CD4-positive, alpha-beta T cell treated with Interleukin-4 for 4 hours (primary cell): ENCODE data around the gene STIM2.
A peak's percentile ranks its signal among the peaks of the same experiment; 100 is the strongest.

ENCODE experiments used
- DNase-seq: peaks from one replicate; pipeline ENCODE4 v3.0.0-alpha.2; 2020

Gene STIM2

DNA sequence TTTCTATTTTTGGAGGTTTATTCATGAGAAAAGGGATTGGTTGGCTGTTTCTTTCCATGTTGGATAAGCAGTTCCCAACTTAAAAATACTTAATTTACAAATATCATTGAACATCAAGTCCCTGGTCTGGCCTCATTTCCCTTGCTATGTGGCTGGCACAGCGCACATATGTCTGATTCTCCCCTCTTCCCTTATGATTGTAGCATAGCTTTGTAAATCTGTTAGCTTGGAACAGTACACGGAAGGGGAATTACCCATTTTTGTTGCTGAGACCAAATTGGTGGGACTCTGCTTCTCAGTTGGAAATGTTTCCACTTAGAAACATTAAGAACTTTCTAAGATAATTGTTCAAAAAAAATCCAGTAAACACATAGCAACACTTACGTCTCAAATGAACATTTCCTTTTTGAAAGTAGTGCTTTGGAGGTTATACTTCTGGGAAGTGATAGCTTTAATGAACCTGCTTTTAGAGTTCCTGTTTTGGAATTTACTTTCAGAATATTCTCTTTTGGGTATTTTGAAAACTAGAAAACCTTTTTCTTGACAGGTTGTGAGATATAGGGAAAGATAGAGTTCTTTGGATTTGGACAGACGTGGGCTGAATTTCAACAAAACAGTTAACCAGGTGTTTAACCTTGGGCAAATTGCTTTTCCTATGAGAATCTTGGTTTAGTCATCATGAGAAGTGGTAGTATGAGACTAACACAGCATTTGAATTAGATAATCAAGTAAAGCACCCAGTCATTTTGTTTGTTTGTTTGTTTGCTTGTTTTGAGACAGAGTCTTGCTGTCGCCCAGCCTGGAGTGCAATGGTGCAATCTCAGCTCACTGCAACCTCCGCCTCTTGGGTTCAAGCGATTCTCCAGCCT is 47.3 kb downstream of the STIM2 start:
- no peak for DNase-seq

DNA sequence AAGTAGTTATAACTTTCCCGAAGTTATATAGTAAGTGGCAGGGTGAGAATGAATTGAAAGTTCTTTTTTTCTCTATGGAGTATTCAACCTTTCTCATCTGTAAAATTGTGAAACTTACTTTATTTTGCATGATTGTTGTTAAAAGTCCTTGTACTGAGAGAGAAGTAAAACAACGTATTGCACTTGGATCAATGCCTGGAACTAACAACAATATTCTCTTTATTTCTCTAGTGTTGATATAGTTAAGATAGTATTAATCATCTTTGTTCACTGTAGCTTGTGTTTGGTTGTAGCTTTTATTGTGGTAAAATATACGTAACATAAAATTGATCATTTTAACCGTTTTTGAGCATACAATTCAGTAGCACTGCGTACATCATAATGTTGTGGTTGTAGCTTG is 48.7 kb downstream of the STIM2 start:
- no peak for DNase-seq

DNA sequence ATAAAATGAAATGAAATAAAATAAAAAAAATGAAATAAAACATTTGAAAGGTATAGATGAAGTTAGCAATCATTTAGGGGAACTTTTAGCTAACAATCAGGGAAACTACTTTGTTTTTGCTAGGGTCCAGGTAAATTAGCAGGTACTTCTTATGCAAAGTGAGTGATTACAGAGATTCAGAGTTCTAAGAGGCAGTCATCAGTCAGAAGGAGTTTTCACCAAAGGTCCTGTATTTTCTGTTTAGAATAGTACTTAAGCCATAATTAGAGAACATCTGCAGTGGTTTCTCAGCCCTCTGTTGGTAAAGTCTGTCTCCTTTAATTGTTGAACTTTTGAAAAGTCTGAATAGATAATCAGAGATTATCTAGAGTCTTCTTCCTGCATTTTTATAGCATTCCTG is 50.6 kb downstream of the STIM2 start:
- no peak for DNase-seq

DNA sequence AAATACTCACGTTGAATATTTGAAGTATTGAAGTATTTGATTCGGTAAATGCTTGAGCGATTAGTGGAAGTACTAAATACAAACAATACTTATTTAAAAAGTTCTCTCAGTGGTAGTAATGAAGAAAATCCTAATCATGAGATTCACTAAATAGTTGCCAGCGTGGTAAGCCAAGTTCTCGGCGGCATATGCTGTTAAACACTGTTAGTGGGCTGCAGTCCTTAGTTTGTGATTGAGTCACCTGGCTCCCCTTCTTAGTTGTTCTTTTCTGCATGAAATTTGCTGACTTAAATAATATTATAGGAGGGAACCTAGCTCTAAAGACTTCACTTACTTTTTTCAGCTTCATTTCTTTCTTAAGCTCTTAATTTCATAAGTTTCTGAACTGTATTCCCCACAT is 51.4 kb downstream of the STIM2 start:
- DNase-seq = no peak

DNA sequence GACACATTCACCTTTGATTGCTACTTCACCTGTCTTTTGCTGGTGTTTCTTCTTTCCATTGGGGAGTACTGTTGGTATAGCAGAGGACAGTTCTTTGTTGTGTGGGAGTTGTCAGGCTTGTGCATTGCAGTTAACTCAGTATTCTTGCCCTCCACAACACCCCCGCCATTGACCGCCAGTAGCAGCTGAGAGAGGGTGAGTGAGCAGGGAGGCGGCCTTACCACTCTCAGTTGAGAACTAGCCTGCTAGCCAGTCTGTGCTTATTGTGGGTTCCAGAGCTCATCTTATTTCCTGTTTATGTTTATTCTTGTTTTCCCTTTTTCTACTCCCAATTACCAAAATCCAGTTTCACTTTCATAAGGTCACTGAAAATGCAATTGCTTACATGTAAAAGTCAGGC is 52.2 kb downstream of the STIM2 start:
- DNase-seq = peak; percentile 22

DNA sequence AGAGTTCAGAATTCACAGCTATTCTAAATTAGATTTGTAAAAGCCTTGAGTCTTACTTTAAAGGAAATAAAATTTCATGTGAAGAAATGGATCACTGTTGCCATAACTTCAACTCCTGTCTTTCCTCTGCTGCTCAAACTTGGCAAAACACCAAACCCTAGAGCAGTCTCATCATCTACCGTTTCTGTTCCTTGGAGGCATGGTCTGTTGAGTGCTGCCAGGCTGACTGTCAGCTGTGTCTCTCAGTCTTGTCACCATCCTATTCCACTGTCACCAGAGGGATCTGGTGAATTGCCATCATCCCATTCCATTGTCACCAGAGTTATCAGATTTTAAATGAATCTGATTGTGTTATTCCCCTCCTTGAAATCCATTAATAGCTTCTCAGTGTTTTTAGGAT is 55.6 kb downstream of the STIM2 start:
- no peak for DNase-seq

DNA sequence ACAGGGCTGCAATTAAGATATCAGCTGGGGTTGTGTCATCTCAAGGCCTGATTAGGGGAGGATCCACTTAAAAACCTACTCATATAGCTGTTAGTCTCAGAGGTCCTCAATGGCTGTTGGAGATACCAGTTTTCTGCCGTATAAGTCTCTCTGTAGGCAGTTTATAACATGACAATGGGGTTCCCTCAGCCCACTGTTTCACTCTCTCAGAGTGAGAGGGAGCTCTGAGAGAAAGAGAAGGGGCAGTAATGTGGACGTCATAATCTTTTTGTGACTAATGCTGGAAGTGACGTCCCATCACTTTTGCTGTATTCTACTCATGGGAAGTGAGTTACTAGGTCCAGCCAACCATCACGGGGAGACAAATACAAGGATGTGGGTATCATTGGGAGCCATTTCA is 70.3 kb downstream of the STIM2 start:
- DNase-seq = no peak

DNA sequence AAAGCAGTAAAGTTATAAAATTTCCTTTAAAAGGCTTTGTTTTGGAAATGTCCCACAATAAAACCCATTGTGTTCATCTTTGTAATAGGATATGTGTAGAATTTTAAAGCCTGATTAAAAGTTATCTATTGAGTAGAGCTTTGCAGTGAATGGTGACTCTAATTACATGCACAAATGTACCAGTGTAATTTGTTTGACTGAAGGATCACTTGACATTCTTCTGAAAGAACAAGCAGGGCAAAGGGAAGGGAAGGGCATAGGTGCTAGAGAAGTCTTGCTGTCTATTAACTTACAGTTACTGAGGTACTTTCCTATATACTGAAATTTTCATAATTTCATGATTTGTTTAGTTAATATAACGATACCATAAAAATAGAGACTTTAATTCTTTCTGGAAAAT is 70.8 kb downstream of the STIM2 start:
- DNase-seq = no peak

DNA sequence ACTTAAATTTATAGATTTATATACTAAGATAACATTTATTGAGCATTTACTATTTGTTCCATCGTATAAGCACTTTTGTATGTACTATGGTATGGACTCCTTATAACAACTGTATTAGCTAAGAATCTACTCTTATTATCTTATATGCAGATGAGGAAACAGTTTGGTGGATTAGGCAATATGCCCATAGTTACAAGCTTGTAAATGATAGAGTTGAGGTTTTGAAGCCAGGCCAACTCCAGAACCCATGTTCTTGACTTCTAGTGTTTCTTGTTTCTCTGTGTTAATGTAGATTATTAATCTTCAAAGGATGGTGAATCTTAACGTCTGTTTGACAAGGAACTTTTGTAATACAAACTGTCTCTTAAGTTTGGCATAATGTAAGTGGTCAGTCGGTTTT is 71.3 kb downstream of the STIM2 start:
- no peak for DNase-seq

DNA sequence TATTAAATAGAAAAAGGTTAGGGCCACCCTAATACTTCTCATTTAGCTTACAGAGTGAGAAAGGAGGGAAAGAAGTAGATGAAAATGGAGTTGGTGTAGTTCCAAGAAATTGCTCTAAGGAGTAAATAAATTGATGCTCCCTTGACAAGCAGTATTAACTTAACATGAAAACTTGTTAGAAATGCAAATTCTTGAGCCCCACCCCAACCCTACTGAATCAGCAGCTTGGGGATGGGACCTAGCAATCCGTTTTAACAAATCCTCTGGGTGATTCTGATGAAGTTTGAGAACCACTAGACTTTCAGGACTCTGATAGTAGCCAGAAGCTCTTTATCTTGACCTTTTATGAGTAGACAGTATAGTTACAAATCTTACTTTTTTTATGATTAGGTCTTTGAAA is 74.8 kb downstream of the STIM2 start:
- DNase-seq = no peak

DNA sequence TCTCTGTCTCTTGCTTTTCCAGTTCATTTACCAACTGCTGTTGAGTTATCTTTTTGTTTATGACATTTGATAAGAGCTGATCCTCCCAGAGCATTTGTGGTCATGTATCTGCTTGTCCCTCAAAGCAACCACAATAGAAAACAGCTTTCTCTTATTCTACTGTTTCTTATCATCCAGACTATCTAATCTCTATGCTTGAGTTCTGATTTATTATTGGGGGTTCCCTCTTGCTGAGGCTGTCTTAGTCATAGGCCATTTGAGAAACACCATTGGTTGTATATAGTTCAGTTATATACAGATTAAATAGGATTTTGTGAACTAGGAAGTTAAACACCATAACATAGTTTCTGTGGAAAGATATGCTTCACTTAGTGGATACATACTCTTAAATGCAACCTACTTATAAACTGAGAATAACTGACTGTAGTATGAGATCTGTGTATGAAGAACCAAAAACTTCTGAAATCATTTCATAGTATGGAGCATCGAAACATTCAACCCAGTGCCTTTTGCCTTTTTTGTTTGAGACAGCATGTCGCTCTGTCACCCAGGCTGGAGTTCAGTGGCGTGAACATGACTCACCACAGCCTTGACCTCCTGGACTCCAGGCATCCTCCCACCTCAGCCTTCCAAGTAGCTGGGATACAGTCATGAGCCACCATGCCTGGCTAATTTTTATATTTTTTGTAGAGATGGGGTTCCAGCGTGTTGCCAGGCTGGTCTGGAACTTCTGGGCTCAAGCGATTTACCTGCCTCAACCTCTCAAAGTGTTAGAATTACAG is 75.8 kb downstream of the STIM2 start:
- DNase-seq = peak; percentile 72

DNA sequence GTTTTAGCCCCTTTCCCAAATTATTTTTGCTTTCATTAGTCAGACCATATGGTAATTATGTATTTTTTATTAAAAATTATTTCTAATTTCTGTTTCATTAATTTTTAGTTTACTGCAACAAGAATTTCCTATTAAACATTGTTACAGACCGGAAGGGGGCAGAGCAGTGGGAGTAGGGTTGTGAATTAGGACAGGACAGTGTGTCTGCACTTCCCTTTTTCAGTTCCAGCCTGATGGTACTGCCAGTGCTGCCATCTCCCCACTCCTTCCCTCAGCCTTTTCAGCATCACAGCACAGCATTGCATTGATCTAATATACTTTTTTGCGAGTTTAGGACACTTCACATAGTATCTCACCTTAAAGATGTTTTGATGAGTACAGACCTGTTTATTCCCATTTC is 76.5 kb downstream of the STIM2 start:
- no peak for DNase-seq

DNA sequence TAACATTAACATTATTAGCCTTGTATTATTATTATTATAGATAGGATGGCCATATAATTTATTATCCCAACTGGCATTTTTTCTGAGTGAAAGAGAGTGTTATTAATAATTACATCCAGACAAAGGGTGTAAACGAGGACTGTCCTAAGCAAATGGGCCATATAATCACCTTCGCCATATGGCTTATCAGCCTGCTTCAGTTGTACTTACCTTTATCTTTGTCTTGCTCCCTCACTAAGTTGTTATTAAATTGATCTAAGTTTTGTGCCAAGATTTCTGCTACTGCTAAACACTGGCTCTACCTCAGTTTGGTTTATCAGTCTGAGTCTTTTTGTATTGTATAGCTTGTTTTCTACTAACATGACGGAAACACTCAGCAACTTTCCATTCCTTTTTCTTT is 76.9 kb downstream of the STIM2 start:
- no peak for DNase-seq

DNA sequence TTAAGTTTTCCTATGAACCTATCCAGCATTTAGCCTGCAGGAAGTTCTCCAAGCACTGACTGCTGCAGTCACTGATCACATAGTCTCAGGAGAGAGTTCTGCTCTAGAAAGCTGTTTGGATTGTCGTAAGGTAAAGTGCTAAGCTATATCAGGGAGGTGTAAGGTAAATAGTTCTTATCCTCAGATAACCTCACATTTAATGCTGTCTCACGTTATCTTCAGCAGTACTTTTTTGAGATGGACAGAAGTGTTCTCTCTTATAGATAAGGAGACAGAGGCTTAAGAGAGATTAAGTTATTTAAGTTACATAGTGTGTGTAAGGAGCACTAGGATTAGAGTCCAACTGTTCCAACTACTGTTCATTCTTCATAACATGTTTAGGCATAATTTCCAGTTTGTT is 77.9 kb downstream of the STIM2 start:
- no peak for DNase-seq

DNA sequence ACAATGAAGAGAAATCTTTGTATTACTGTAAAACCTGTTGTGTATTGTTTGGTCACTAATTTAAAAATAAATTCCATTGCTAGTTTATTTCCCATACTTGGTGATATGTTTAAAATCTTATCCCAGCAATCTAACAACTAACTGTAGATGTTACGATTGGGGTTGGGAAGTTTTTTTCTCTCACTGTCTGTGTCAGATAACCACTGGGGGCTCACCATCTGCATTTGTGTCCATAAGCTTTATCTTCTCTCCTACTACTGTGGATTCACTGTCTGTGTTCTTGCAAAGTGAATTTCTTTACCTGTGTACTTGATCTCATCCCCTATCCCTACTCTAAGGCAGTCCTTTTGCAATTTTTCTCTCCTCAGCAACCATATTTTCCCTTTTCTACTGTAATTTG is 81.3 kb downstream of the STIM2 start:
- DNase-seq = no peak

DNA sequence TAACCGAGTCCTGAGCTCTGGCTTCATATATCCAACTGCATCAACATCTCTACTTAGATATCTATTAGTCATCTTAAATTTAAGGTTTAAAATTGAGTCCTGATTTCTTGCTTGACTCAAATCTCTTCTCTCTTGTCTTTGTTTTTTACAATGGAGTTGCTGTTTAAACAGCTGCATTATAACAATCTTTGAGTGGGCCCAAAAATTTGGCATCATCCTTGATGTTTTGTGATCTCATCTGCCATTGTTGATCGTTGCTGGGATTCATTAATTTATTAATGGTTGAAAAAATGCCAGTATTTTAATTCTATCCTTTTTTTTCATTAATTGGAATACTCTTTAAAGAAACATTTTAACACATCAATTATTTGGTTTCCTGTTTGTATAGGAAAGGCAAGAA is 82.2 kb downstream of the STIM2 start:
- DNase-seq = no peak

DNA sequence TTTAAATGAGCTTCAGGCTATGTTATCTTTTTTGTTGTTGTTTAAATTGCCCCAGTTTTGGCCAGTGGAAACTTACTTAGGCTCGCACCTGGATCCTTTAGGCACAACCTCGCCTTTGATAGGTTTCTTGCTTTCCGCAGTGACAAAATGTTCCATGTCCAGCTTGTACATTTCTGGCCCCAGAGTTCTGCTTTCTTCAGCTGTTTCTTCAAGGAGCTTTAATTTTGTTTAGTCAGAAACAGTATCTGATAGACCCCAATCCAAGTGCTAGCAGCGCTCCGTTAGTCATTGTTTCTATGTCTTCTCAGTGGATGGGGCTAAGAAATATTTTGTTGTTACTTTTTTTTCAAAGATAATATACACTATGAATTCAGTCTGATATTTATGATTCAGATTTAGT is 82.8 kb downstream of the STIM2 start:
- DNase-seq = no peak

DNA sequence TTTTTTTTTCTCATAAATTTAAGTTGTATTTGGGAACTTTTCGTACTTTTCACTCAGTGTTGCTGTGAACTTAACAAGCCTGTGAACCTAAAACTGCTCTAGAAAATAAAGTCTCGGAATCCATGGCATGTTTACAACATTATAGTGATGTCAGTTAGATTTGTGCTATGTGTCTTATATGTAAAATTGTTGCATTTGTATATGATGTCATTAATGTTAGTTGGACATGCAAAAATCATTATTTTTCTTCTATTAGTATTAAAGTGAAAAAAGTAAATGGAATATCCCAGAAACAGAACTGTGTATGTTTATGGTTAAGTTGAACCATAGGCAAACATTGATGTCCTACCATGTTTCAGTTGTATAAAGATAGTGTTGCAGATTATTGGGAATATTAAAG is 85.2 kb downstream of the STIM2 start:
- DNase-seq = no peak

DNA sequence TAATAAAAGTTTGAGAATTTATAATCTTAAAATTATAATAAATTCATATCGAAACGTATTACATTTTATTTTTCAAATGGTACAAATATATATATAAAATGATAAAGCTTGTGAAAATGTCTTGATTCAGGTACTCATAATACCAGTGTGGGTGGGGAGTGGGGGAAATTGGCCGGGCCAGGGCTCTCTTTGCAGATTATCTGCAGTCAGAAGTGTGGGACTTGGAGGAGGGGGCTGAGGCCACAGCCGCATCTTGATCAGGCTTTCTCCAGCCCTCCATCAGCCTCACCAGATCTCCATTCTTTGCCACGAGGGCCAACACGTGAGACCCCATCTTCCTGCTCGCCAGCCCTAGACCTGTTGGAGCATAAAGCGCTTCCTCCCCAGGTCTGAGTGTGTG is 86.7 kb downstream of the STIM2 start:
- DNase-seq = no peak

DNA sequence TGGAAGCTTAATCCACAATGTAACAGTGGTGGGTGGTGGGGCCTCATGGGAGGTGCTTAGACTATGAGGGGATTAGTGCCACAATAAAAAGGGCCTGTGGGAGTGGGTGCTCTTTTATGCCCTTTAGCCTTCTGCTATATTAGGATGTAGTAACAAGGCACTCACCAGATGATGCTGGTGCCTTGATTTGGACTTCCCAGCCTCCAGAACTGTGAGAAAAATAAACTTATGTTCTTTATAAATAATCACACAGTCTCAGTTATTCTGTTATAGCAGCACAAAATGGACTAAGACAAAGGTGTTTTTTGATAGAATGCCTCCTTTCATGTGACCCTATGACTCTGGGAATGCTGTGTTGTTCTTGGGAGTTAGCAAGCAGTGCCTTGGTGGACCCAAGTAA is 89.8 kb downstream of the STIM2 start:
- no peak for DNase-seq

DNA sequence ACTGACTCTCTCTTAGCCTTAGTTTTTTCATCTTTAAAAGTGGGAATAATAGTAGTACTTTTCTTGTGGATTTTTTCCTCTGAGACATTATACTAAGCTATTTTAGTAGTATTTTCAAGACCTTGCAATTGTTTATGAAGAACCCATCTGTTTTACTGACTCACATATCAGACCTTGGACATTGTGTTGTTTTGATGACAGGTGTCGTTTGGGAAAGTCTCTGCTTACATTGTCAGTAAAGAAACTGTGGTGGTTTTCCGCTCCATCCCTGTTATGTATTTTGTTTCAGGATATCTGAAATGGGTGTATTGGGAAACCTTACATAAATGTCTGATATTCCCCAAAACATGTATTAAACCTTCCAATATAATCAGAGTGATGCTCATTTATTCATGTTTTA is 92.2 kb downstream of the STIM2 start:
- no peak for DNase-seq

DNA sequence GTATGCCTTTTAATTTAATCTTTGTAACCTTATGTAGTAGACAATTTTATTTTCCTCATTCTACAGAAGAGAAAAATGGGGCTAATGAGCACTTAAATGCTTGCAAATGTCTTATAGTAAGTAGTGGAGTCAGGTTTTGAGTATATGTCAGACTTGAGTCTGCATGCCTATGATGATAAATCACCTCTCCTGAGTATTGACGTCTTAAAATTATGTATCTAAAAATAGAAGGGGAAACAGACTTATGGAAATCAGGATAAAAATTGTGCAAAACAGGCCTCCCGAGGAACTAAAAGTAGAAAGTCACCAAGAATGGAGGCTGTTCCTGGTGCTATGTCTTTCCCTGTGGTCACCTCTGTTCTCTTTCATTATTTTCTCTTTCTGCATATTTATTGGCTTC is 92.7 kb downstream of the STIM2 start:
- DNase-seq = no peak

DNA sequence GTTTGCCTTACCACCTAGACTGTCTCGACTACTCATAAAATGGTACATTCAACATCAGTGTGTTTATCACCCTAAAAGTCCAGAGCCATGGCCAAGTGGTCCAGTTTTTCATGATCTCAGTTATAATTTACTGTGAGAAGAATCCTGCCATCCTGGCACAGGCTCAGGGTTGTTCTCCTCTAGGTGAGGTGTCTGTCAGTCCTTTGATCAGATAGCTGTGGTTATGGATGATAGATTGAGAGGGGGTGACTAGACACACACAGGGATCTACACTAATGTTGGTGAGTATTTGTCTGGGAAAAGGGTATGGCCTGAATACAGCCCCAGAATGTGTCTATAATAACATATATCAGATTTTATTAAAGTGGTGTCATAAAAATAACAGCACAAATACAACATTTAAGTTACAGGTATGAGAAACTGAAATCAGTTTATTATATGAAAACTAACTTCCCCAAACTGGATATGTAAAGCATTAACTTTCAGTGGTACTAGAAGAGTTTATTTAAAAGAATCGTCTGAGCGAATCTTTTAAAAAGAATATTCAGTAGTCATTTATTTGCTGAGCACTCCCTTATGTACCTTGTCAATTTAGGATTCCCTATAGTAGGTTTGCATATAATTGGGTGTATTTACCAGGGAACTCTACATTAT is 93.3 kb downstream of the STIM2 start:
- DNase-seq = no peak

DNA sequence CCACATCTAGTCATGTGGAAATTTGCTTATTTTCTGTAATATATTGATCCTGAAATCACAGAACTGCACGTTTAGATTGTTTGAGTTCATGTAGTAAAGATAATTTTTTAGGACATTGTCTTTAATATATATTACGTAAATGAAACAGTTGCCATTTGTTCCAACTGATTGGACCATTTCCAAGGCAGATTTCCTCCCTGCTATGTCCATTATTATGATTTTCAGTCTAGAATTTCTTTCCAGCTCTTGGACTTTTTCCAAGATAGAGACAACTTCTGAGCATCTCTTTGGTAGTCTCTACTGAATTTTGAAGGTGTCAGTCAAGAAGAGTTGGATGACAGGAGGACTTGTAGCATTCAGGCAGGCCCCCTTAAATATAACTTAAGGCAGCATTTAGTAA is 94.6 kb downstream of the STIM2 start:
- DNase-seq = no peak
